Mucosa of descending colon (tissue), 3 donors: Measurements from ENCODE around the gene SMTNL2. TPM values are rescaled to one million over a fixed set of nuclear protein-coding genes. Genes with fewer than 3 reads are reported as not detected.

Experiments used
- ATAC-seq: fragments of 200-7000 bp; cut with Tn5 transposase; one replicate; pipeline ENCODE4 v1.9.1; 2020; ENCODE audit warnings: mild to moderate bottlenecking, moderate library complexity
- DNase-seq, 3 donors: peaks; one replicate each; pipeline ENCODE4 v3.0.0-alpha.2; 2020
- H3K36me3 ChIP-seq: fragments of 200-600 bp; one replicate; pipeline ENCODE4 v1.8.0; 2021; ENCODE audit warnings: low read depth, mild to moderate bottlenecking
- H3K4me1 ChIP-seq: fragments of 200-600 bp; one replicate; pipeline ENCODE4 v1.8.0; 2021; ENCODE audit warnings: low read depth, mild to moderate bottlenecking
- H3K4me3 ChIP-seq: fragments of 200-600 bp; one replicate; pipeline ENCODE4 v1.8.0; 2021; ENCODE audit warnings: mild to moderate bottlenecking
- H3K9me3 ChIP-seq: fragments of 200-600 bp; one replicate; pipeline ENCODE4 v1.8.0; 2021; ENCODE audit warnings: mild to moderate bottlenecking
- intact Hi-C, 2 donors: fragments of 100-400 bp; cut with DNase I in 1 of 2; cut with micrococcal nuclease in 1 of 2; formaldehyde crosslinking; loops; one replicate each; pipeline versions ENCODE4 v1.11.0 to v1.11.1; 2022; cut with DNase I, micrococcal nuclease
- total RNA-seq, 3 donors: library from RNA; stranded (reverse); fragmentation: NEBNext Ultra II Directional in 2 of 3; extraction: Animal tissue kit (Norgen Biotek cat#: 25700) in 2 of 3; gene quantifications; one replicate each; pipeline versions ENCODE4 v1.2.1 to v1.2.4, GENCODE V29; 2021 to 2023
- TF ChIP-seq, protein P1 (sequence below): fragments of 200-600 bp; IDR thresholded peaks from one replicate; pipeline ENCODE4 v1.8.0; 2022; ENCODE audit warnings: antibody characterized with exemption, mild to moderate bottlenecking
- donor health status: DM: no; HTN: no; CAD: no; lungs with moderate emphysema.
- donor health status: DM: no; HTN: no; CAD: no.
- donor health status: DM: no; HTN: yes; CAD: no.

The SMTNL2 gene
- total RNA-seq, 3 donors from 2014 or later: 0.12 to 1.5 (median 1.1) TPM

- intact Hi-C loops: no loop called here
- Histone ChIP-seq H3K4me1 (no peaks in the 10 kb centered on the region), H3K36me3 (no peaks in the 10 kb centered on the region), H3K9me3 (no peaks in the 10 kb centered on the region), H3K4me3 (no peak overlapping the region)
- TF ChIP-seq, protein P1, sequence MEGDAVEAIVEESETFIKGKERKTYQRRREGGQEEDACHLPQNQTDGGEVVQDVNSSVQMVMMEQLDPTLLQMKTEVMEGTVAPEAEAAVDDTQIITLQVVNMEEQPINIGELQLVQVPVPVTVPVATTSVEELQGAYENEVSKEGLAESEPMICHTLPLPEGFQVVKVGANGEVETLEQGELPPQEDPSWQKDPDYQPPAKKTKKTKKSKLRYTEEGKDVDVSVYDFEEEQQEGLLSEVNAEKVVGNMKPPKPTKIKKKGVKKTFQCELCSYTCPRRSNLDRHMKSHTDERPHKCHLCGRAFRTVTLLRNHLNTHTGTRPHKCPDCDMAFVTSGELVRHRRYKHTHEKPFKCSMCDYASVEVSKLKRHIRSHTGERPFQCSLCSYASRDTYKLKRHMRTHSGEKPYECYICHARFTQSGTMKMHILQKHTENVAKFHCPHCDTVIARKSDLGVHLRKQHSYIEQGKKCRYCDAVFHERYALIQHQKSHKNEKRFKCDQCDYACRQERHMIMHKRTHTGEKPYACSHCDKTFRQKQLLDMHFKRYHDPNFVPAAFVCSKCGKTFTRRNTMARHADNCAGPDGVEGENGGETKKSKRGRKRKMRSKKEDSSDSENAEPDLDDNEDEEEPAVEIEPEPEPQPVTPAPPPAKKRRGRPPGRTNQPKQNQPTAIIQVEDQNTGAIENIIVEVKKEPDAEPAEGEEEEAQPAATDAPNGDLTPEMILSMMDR: no peak
- no peak for DNase-seq
- ATAC-seq: no peak
These were observed 40.0 kb upstream of the SMTNL2 start for GRCh38 chr17:4544135-4544950.

DNA sequence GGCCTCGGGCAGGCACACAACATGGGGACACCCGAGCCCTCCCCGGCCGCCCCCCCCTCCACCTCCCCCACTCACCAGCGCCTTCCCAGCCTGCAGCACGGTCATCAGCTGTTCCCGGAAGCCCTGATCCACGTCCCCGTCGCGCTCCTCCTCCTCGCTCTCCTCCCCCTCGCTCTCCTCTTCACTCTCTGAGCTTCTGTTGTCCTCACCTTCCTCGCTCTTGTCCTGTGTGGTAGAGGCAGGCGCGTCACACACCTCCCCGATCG lies 39.4 kb upstream of the SMTNL2 start:
- no peaks in the 10 kb centered on the region for H3K4me1 ChIP-seq
- no peak overlapping the region for H3K4me3 ChIP-seq
- no peaks in the 10 kb centered on the region for H3K36me3 ChIP-seq
- no peaks in the 10 kb centered on the region for H3K9me3 ChIP-seq
- no peak for ATAC-seq
- intact Hi-C loops: no loop called here
- TF ChIP-seq, protein P1: no peak
- DNase-seq: no peak

- intact Hi-C loops: no loop called here
- no peak overlapping the region for H3K4me3 ChIP-seq
- ATAC-seq: no peak
- DNase-seq: peak in 1 of 3 donors; percentile 17
- TF ChIP-seq, protein P1: no peak
- no peaks in the 10 kb centered on the region for H3K9me3 ChIP-seq
- H3K36me3 ChIP-seq: no peaks in the 10 kb centered on the region
- H3K4me1 ChIP-seq: no peaks in the 10 kb centered on the region
These were observed 38.9 kb upstream of the SMTNL2 start for GRCh38 chr17:4545217-4545951.

GRCh38 chr17:4547118-4547906 lies 37.0 kb upstream of the SMTNL2 start:
- Histone ChIP-seq H3K4me3 (no peak overlapping the region), H3K36me3 (no peaks in the 10 kb centered on the region), H3K4me1 (no peaks in the 10 kb centered on the region), H3K9me3 (no peaks in the 10 kb centered on the region)
- intact Hi-C loops: no loop called here
- no peak for DNase-seq
- TF ChIP-seq, protein P1: no peak
- no peak for ATAC-seq

- no peak for ATAC-seq
- peak in 2 of 3 donors; percentile 18 to 31 for DNase-seq
- Histone ChIP-seq H3K9me3 (no peaks in the 10 kb centered on the region), H3K36me3 (no peaks in the 10 kb centered on the region), H3K4me1 (no peaks in the 10 kb centered on the region), H3K4me3 (no peak overlapping the region)
- intact Hi-C loops: no loop called here
- TF ChIP-seq, protein P1: no peak
These were observed 36.3 kb upstream of the SMTNL2 start for GRCh38 chr17:4548061-4548461.
